ENCODE data around the gene PFDN1.
"Not testable (repeated sequence)": the region's sequence is repeated elsewhere in the genome, so short reads cannot be mapped to it uniquely, and the experiment has no call there.

PFDN1 gene

GRCh38 chr5:140207250-140207964, 95.5 kb downstream of the PFDN1 start:
- no peak for DNase-seq

GRCh38 chr5:140205952-140206351, 96.9 kb downstream of the PFDN1 start:
- DNase-seq: no peak

- DNase-seq: no peak
These were observed 97.7 kb downstream of the PFDN1 start for GRCh38 chr5:140205216-140205615.

- DNase-seq: no peak
These were observed 100.3 kb downstream of the PFDN1 start for GRCh38 chr5:140202610-140203009.

- no peak for DNase-seq
These were observed 100.8 kb downstream of the PFDN1 start for GRCh38 chr5:140202078-140202477.

GRCh38 chr5:140198915-140199314, 104.0 kb downstream of the PFDN1 start:
- not testable (repeated sequence) for DNase-seq

GRCh38 chr5:140197023-140197422, 105.9 kb downstream of the PFDN1 start:
- no peak for DNase-seq

GRCh38 chr5:140196115-140196814, 106.6 kb downstream of the PFDN1 start:
- DNase-seq: no peak

Data from activated CD8-positive, alpha-beta memory T cell treated with anti-CD3 and anti-CD28 coated beads, Interleukin-2, amount 50 U/mL, for 48 hours (primary cell).